ENCODE measurements around the gene DOK4.
A peak's percentile ranks its signal among the peaks of the same experiment; 100 is the strongest.

DOK4 gene

DNA sequence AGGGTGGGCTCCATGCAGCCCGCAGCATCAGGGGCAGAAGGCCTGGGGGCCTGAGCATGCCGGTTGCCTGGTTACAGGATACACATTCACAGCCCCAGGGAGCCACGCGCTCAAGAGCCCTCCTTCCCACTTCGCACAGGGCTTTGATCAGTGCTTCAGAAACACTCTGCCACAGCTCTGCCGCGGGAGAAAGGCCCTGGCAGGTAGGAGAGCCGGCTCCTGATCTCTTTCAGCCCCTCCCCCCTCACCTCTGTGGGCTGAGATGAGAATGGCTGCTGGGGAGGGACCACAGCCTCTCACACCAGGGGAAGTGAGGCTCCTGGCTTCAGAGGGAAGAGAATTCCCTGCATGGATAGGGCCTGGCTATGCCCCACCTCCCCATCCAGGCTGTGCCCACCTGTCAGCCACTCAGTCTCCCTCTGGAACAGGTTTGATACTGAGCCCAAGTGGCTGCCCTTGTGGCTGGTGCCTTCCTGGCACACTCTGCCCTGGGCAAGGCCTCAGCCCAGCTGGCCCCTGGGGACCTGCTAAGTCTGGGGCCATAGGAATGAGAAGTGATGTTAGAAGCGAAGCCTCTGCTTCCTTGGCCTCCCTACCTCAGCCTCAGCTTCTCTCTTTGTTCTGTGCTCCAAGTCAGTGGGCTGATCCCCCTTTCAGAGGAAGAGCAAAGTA, 8.6 kb downstream of the DOK4 start:
- DNase-seq (ENCODE audit: low read depth in 2 of 2), result no peak

- no peak for DNase-seq (ENCODE audit: low read depth in 2 of 2)
Observed at GRCh38 chr16:57476546-57477410, 9.5 kb downstream of the DOK4 start.

GRCh38 chr16:57475711-57476339, 10.5 kb downstream of the DOK4 start:
- DNase-seq (ENCODE audit: low read depth in 2 of 2), result peak; percentile 7 to 47

DNA sequence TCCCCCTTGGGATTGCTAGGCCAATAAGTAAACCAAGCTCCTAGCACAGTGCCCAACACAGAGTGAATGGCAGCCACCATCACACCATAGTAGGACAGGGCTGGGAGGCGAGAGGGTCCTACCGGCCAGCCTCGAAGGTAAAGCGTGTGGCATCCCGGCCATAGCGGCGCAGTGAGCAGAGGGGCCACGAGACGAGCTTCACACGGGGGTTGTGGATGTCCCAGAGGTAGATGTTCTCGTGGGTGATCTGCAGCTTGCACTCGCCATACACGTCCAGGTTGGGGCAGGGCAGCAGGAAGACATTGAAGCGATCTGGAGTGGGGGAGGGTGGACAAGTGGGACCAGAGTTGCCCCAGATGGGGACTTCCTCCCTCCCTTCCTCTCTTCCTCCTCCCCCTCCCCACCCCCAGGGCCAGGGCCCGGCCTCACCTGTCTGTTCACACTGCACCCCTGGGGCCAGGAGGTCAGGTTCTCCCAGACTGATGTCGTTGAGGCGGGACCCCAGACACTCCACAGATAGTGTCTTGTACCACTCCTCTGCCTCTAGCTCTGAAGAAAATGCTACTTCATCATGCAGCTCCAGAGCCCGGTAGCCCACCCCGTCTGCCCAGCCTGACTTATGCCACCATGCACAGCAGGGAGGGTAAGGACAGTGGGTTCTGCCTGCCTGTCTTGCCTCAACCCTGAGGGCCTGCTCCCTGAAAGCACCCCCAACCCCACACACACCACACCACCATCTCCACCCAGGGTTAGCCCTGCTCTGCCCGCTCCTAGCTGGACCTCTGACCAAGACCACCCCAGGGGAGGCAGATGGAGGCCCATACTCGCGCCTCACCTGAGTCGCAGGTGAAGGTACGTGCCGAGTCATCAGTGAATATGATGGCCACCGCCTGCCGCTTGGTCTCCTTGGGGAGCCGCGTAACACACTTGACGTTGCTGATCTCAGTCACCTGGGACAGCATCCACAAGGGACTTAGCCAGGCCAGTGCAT, 11.3 kb downstream of the DOK4 start:
- no peak for DNase-seq (ENCODE audit: low read depth in 2 of 2)

- DNase-seq (ENCODE audit: low read depth in 2 of 2), result no peak
Observed at GRCh38 chr16:57473906-57474305, 12.4 kb downstream of the DOK4 start.

- no peak for DNase-seq (ENCODE audit: low read depth in 2 of 2)
Observed at GRCh38 chr16:57473176-57473840, 13.0 kb downstream of the DOK4 start.

- DNase-seq (ENCODE audit: low read depth in 2 of 2), result no peak
Observed at GRCh38 chr16:57472665-57473060, 13.6 kb downstream of the DOK4 start.

DNA sequence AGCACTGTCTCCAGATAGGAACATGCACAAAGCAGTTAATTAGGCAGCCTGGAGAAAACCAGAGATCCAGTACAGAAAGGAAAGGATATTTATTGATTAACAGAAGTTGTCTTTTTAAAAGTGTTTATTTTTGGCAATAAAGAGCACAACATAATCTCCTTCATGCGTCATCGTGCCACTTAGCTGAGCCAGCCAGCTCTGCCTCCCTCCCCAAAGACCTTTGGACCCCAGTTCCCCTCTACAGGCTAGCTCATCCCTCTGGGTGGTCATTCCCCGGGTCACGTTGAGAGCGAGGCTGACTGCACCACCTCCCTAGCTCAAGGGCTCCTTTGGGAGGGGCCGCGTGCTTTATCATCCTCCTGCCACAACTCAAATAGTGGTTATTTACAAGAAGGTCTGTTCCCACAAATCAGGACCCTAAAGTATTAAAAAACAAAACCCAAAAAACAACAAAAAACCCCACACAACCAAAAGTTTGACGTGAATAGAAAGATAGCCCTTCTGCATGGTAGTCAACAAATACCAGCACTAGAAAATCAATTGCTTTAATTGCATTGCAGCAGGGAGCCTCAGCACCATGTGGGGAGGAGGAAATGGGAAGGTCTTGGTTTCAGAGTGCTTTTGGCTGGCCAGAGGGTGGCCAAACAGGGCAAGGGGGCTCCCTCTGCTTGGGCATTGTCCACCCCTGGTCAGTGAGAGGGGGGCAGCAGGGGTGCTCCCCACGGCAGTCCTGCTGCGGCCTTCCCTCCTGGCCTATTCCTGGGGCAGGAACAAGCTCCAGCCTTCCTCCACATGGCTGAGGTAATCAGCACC, 14.2 kb downstream of the DOK4 start:
- DNase-seq (ENCODE audit: low read depth in 2 of 2), result no peak

DNA sequence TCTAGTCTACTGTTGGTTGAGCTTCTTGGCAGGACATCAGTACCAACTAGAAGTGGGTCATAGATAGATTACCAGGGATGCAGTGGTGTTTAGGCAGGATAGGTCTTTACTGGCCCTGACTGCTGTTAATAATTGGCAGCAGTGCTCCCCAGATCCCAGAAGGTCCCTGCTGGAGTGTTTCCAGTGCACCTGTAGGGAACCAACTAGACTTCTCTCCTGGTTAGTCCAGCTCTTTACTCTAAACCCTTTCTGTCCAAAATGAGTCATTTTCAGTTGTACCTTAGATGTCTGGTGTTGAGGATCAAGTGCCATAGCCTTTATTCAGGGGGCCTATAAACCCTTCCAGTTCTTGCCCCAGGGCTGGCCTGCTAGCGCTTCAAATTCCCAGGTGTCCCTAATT, 15.1 kb downstream of the DOK4 start:
- no peak for DNase-seq (ENCODE audit: low read depth in 2 of 2)

DNA sequence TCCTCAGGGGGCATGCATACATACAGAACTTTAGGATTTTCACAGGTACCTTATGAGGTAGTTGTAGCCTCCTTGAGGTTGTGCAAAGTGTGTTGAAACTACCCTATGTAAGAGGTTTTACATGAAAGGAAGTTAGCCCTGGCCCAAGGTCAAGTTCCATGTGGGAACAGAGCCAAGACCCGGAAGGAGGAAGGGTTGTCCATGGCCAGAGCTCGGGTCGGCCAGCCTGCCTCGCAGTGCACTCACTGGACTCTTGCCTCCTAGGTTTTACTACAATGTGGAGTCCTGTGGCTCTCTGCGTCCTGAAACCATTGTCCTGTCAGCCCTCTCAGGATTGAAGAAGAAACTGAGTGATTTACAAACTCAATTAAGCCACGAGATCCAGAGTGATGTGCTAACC, 15.6 kb downstream of the DOK4 start:
- DNase-seq (ENCODE audit: low read depth in 2 of 2), result no peak

GRCh38 chr16:57469917-57470470, 16.3 kb downstream of the DOK4 start:
- no peak for DNase-seq (ENCODE audit: low read depth in 2 of 2)

GRCh38 chr16:57469046-57469445, 17.2 kb downstream of the DOK4 start:
- DNase-seq (ENCODE audit: low read depth in 2 of 2), result no peak

DNA sequence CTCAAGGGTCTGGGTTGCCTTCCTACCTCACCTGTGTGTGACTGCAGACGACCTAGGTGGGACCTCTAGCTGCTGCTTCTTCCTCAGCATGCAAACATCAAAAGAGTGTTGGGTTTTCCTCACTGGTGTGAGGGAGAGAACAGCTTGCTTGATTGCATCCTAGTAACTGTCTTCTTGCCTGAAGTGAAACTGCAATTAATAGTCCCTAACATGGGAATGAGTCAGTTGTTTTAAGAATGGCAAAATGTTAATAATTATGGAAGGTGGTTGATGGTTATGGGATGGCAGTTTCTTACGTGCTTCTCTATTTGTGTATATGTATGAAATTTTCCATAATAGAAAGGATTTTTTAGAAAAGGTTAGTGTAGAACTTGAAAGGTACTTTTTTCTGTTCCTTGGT, 17.9 kb downstream of the DOK4 start:
- no peak for DNase-seq (ENCODE audit: low read depth in 2 of 2)

GRCh38 chr16:57464523-57464922, 21.8 kb downstream of the DOK4 start:
- no peak for DNase-seq (ENCODE audit: low read depth in 2 of 2)

GRCh38 chr16:57462978-57463362, 23.3 kb downstream of the DOK4 start:
- no peak for DNase-seq (ENCODE audit: low read depth in 2 of 2)

- peak; percentile 77 to 89 for DNase-seq (ENCODE audit: low read depth in 2 of 2)
Observed at GRCh38 chr16:57462209-57462977, 23.9 kb downstream of the DOK4 start, which contains the start of gene POLR2C. Gene POLR2C (plus strand): TSS chr16:57462679. CDS start chr16:57462725, 46 bp downstream.

DNA sequence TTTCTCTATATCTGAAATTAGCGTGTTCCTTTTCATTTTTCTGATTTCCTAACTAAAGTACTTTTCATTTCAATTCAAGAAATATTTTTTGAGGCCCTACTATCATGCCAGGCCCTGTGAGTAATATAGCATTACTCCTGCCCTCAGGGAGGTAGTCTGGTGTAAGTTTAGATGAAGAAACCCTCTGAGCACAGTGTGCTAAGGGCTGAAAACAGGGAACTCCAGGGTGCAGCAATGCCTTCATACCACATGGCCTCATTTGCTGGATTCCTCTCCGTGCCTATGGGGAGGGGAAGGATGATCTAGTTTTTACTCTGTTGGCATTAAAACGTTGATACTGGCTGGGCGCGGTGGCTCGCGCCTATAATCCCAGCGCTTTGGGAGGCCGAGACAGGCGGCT, 34.3 kb downstream of the DOK4 start:
- no peak for DNase-seq (ENCODE audit: low read depth in 2 of 2)

DNA sequence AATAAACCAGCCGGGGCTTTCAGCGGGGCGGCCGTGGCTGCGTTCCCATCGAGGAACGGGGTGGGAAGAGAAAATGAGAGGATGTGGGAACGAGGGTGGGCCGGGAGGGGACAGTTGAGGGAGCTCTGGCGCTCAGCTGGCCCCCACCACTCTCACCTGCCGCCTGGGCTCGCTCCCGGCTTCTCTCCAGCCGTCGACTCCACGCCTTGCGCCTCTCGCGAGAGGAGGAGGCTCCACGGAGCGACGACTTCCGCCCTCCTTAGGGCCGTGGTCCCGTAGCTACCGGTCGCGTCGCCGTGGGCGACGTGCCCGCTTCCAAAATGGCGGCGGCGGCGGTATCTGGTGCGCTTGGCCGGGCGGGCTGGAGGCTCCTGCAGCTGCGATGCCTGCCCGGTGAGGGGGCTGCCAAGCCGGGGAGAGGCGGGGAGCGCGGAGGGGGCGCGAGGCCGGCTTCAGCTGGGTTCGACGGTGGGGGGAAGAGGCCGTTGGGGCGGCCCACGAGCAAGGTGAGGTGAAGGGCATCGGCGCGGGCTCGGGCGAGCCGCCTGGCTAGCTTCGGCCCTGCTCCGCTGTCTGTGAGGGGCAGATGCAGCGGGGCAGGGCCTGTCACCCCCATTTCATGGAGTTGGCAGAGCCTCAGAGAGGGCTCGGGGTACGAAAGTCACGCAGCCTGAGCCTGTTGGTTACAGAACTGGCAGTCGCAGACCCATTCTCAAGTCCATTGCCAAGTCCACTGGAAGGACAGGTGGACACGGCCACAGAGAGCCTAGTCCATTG, 38.9 kb downstream of the DOK4 start, which contains the start of the genes CIAPIN1 and COQ9:
Gene CIAPIN1 (minus strand): TSS at position 200 of the 777 bp plus-strand sequence. CDS start 6,457 bp downstream, outside the sequence.
Gene COQ9 (plus strand): TSS at position 294 of the 777 bp plus-strand sequence. CDS start 27 bp downstream, at position 321.
- peak; percentile 81 to 82 for DNase-seq (ENCODE audit: low read depth in 2 of 2)
